HG02642 (cell line): ENCODE results near the gene TLE4.

ENCODE experiments used
- ATAC-seq: cut with Tn5 transposase; IDR thresholded peaks from one replicate; pipeline ENCODE4 v1.9.1; 2021; ENCODE audit warnings: mild to moderate bottlenecking; ENCODE audit not compliant: unreplicated experiment, poor library complexity

The TLE4 gene

GRCh38 chr9:79684059-79684458 lies 112.3 kb downstream of the TLE4 start:
- ATAC-seq: no peak

GRCh38 chr9:79684711-79685575 lies 113.2 kb downstream of the TLE4 start:
- no peak for ATAC-seq

- no peak for ATAC-seq
Measured at GRCh38 chr9:79685577-79685976, 113.8 kb downstream of the TLE4 start.

GRCh38 chr9:79686381-79687130 lies 114.8 kb downstream of the TLE4 start:
- ATAC-seq: no peak

GRCh38 chr9:79687131-79687447 lies 115.3 kb downstream of the TLE4 start:
- ATAC-seq: no peak

GRCh38 chr9:79688363-79688762 lies 116.6 kb downstream of the TLE4 start:
- no peak for ATAC-seq

- ATAC-seq: no peak
Measured at GRCh38 chr9:79689576-79689975, 117.8 kb downstream of the TLE4 start.

GRCh38 chr9:79691496-79691895 lies 119.7 kb downstream of the TLE4 start:
- no peak for ATAC-seq

- no peak for ATAC-seq
Measured at GRCh38 chr9:79692857-79693571, 121.2 kb downstream of the TLE4 start.

GRCh38 chr9:79693750-79694149 lies 122.0 kb downstream of the TLE4 start:
- no peak for ATAC-seq

- no peak for ATAC-seq
Measured at GRCh38 chr9:79694208-79694607, 122.4 kb downstream of the TLE4 start.

- no peak for ATAC-seq
Measured at GRCh38 chr9:79694676-79695400, 123.1 kb downstream of the TLE4 start.

GRCh38 chr9:79695531-79696175 lies 123.9 kb downstream of the TLE4 start:
- no peak for ATAC-seq

GRCh38 chr9:79698967-79699366 lies 127.2 kb downstream of the TLE4 start:
- no peak for ATAC-seq

GRCh38 chr9:79699479-79699878 lies 127.7 kb downstream of the TLE4 start:
- ATAC-seq: no peak

GRCh38 chr9:79700607-79701360 lies 129.0 kb downstream of the TLE4 start:
- ATAC-seq: no peak

- no peak for ATAC-seq
Measured at GRCh38 chr9:79701651-79702050, 129.9 kb downstream of the TLE4 start.

- ATAC-seq: no peak
Measured at GRCh38 chr9:79705704-79706103, 133.9 kb downstream of the TLE4 start.

- no peak for ATAC-seq
Measured at GRCh38 chr9:79706512-79706911, 134.7 kb downstream of the TLE4 start.
